ENCODE data around the gene NDUFS5.

DNA sequence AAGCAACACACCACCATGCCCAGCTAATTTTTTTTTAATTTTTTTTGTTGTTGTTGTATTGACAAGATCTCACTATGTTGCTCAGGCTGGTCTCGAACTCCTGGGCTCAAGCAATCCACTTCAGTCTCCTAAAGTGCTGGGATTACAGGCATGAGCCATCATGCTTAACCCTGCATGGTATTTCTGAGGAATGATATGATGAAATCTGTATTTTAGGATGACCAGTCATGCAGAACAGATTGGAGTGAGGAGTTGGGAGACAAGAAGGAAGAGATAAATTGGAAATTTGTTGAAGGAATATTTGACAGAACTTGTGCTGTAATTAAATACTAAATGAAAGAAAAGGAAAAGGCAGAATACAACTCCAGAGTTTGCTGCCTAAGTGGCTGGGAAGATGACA, 4.7 kb upstream of the NDUFS5 start:
- TF ChIP-seq REST (IDR thresholded peaks at IDR 0.05; ENCODE audit: low read depth, low read length): no peak
- TF ChIP-seq, protein P1, sequence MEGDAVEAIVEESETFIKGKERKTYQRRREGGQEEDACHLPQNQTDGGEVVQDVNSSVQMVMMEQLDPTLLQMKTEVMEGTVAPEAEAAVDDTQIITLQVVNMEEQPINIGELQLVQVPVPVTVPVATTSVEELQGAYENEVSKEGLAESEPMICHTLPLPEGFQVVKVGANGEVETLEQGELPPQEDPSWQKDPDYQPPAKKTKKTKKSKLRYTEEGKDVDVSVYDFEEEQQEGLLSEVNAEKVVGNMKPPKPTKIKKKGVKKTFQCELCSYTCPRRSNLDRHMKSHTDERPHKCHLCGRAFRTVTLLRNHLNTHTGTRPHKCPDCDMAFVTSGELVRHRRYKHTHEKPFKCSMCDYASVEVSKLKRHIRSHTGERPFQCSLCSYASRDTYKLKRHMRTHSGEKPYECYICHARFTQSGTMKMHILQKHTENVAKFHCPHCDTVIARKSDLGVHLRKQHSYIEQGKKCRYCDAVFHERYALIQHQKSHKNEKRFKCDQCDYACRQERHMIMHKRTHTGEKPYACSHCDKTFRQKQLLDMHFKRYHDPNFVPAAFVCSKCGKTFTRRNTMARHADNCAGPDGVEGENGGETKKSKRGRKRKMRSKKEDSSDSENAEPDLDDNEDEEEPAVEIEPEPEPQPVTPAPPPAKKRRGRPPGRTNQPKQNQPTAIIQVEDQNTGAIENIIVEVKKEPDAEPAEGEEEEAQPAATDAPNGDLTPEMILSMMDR (IDR thresholded peaks at IDR 0.05 in 2 of 3, conservative IDR thresholded peaks at IDR 0.05 in 1 of 3; ENCODE audit: control insufficient read depth in 2 of 3, extremely low read depth in 1 of 3, insufficient read depth in 1 of 3, low read depth in 3 of 3, low read length in 3 of 3): no peak
- TF ChIP-seq PRDM15 (CRISPR knock-in tag; IDR thresholded peaks at IDR 0.05): no peak
- no peak for TF ChIP-seq USF1 (IDR thresholded peaks at IDR 0.05; ENCODE audit: borderline replicate concordance, extremely low read length, insufficient read depth, low read depth, low read length)
- no peak for TF ChIP-seq RCOR1 (conservative IDR thresholded peaks at IDR 0.05; ENCODE audit: low read depth, low read length)
- no peak for TF ChIP-seq SREBF2 (IDR thresholded peaks at IDR 0.05; ENCODE audit: low read length)
- no peak for TF ChIP-seq PAX8 (IDR thresholded peaks at IDR 0.05)
- no peak for TF ChIP-seq KAT2A (conservative IDR thresholded peaks at IDR 0.05; ENCODE audit: control insufficient read depth, low read depth, low read length)
- TF ChIP-seq EZH2 (IDR thresholded peaks at IDR 0.05; ENCODE audit: borderline replicate concordance, control insufficient read depth, low read depth, low read length): no peak
- TF ChIP-seq MXI1 (IDR thresholded peaks at IDR 0.05; ENCODE audit: low read depth, low read length): no peak
- no peak for TF ChIP-seq YY1 (IDR thresholded peaks at IDR 0.05; ENCODE audit: low read depth, low read length)
- TF ChIP-seq USF2 (IDR thresholded peaks at IDR 0.05; ENCODE audit: borderline replicate concordance, low read depth, low read length): no peak
- TF ChIP-seq POLR2A (IDR thresholded peaks at IDR 0.05; ENCODE audit: low read depth, low read length): no peak
- no peak for TF ChIP-seq NFIC (IDR thresholded peaks at IDR 0.05; ENCODE audit: low read depth, low read length)
